Loucy (cell line): ENCODE data around the gene DDX39B.

Source experiments
- EZH2phosphoT487 ChIP-seq: fragments of 200-600 bp; IDR thresholded peaks from 2 replicates; pipeline ENCODE4 v1.6.1; 2018; ENCODE audit warnings: antibody characterized with exemption, mild to moderate bottlenecking, moderate library complexity, borderline replicate concordance
- TF ChIP-seq, protein P1 (sequence below): fragments of 200-600 bp; sonication (generic); conservative IDR thresholded peaks from 2 replicates; pipeline ENCODE4 v1.5.1; 2014; ENCODE audit warnings: mild to moderate bottlenecking, antibody characterized with exemption, low read length

- TF ChIP-seq, protein P1, sequence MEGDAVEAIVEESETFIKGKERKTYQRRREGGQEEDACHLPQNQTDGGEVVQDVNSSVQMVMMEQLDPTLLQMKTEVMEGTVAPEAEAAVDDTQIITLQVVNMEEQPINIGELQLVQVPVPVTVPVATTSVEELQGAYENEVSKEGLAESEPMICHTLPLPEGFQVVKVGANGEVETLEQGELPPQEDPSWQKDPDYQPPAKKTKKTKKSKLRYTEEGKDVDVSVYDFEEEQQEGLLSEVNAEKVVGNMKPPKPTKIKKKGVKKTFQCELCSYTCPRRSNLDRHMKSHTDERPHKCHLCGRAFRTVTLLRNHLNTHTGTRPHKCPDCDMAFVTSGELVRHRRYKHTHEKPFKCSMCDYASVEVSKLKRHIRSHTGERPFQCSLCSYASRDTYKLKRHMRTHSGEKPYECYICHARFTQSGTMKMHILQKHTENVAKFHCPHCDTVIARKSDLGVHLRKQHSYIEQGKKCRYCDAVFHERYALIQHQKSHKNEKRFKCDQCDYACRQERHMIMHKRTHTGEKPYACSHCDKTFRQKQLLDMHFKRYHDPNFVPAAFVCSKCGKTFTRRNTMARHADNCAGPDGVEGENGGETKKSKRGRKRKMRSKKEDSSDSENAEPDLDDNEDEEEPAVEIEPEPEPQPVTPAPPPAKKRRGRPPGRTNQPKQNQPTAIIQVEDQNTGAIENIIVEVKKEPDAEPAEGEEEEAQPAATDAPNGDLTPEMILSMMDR, result peak; percentile 91
- no peak for TF ChIP-seq EZH2phosphoT487
These were observed 47.7 kb downstream of the DDX39B start for GRCh38 chr6:31493875-31494694.
